ENCODE results near the gene EMID1. TPM values are rescaled to one million over a fixed set of nuclear protein-coding genes. Genes with fewer than 3 reads are reported as not detected.
A peak's percentile ranks its signal among the peaks of the same experiment; 100 is the strongest.

The EMID1 gene
- under 1 TPM; 0.33 to 0.51 TPM for total RNA-seq

- TF ChIP-seq CTCF (IDR thresholded peaks at IDR 0.05): no peak
- Histone ChIP-seq H3K27ac (peak within 1 kb of the TSS in 1 of 2 donors; percentile 35), H3K9me3 (no peaks in the 10 kb centered on the region), H3K4me3 (peak within 1 kb of the TSS; percentile 37 to 57), H3K4me1 (peaks cover 0 to 26% of the 10 kb centered on the region in 2 donors), H3K36me3 (no peaks in the 10 kb centered on the region), H3K27me3 (no peaks in the 10 kb centered on the region)
- DNase-seq (ENCODE audit: low spot score): no peak
These were observed at the start of gene EMID1 for GRCh38 chr22:29205594-29206371. TSS of gene EMID1 (plus strand) at chr22:29205896. CDS start at chr22:29206039, 143 bp downstream.

- no peaks in the 10 kb centered on the region for H3K27me3 ChIP-seq
- DNase-seq (ENCODE audit: low spot score): no peak
- TF ChIP-seq CTCF (IDR thresholded peaks at IDR 0.05): no peak
These were observed 49.7 kb upstream of the EMID1 start for GRCh38 chr22:29155966-29156365.

GRCh38 chr22:29156507-29156906 is 49.2 kb upstream of the EMID1 start:
- Histone ChIP-seq H3K4me1 (peaks cover 0 to 13% of the 10 kb centered on the region in 2 donors), H3K27ac (no peak overlapping the region), H3K27me3 (no peaks in the 10 kb centered on the region), H3K9me3 (no peaks in the 10 kb centered on the region), H3K36me3 (no peaks in the 10 kb centered on the region), H3K4me3 (no peak overlapping the region)
- TF ChIP-seq CTCF (IDR thresholded peaks at IDR 0.05): no peak
- no peak for DNase-seq (ENCODE audit: low spot score)

More at GRCh38 chr22:29155966-29156365, 49.7 kb upstream of the EMID1 start:
- Histone ChIP-seq H3K9me3 (no peaks in the 10 kb centered on the region), H3K36me3 (no peaks in the 10 kb centered on the region), H3K4me3 (no peak overlapping the region), H3K4me1 (peaks cover 0 to 13% of the 10 kb centered on the region in 2 donors), H3K27ac (no peak overlapping the region)

GRCh38 chr22:29157759-29158535 is 47.7 kb upstream of the EMID1 start:
- Histone ChIP-seq H3K4me3 (no peak overlapping the region), H3K4me1 (peaks cover 0 to 10% of the 10 kb centered on the region in 2 donors), H3K27ac (no peak overlapping the region), H3K36me3 (no peaks in the 10 kb centered on the region), H3K27me3 (no peaks in the 10 kb centered on the region), H3K9me3 (no peaks in the 10 kb centered on the region)
- DNase-seq (ENCODE audit: low spot score): no peak
- TF ChIP-seq CTCF (IDR thresholded peaks at IDR 0.05): no peak

GRCh38 chr22:29158546-29158945 is 47.1 kb upstream of the EMID1 start:
- Histone ChIP-seq H3K36me3 (no peaks in the 10 kb centered on the region), H3K4me1 (peaks cover 0 to 10% of the 10 kb centered on the region in 2 donors), H3K4me3 (no peak overlapping the region), H3K9me3 (no peaks in the 10 kb centered on the region), H3K27me3 (no peaks in the 10 kb centered on the region), H3K27ac (no peak overlapping the region)
- no peak for DNase-seq (ENCODE audit: low spot score)
- TF ChIP-seq CTCF (IDR thresholded peaks at IDR 0.05): no peak
